ENCODE results near the gene GABBR1. TPM values are rescaled to one million over a fixed set of nuclear protein-coding genes. Genes with fewer than 3 reads are reported as not detected.
A peak's percentile ranks its signal among the peaks of the same experiment; 100 is the strongest.

GABBR1 gene
- total RNA-seq, 1 donor from 2014 or later = 6.3 TPM

GRCh38 chr6:29629571-29629970, 3.4 kb downstream of the GABBR1 start:
- H3K27me3 ChIP-seq (ENCODE audit: control insufficient read depth, insufficient read depth, low read length) = no peaks in the 10 kb centered on the region
- no peak overlapping the region for H3K4me3 ChIP-seq (ENCODE audit: low read depth, low read length)
- FAIRE-seq (no peak), DNase-seq (ENCODE audit: low read depth) (no peak)
- no peaks in the 10 kb centered on the region for H3K36me3 ChIP-seq (ENCODE audit: control insufficient read depth, insufficient read depth, low read length)
- no peak for TF ChIP-seq CTCF (IDR thresholded peaks at IDR 0.05; ENCODE audit: insufficient read depth, low read length, severe bottlenecking)

- TF ChIP-seq CTCF (IDR thresholded peaks at IDR 0.05; ENCODE audit: insufficient read depth, low read length, severe bottlenecking) = peak; percentile 88
- H3K4me3 ChIP-seq (ENCODE audit: low read depth, low read length) = peak overlapping the region; percentile 58
- H3K27me3 ChIP-seq (ENCODE audit: control insufficient read depth, insufficient read depth, low read length) = no peaks in the 10 kb centered on the region
- peak; percentile 60 for DNase-seq (ENCODE audit: low read depth)
- no peak for FAIRE-seq
- no peaks in the 10 kb centered on the region for H3K36me3 ChIP-seq (ENCODE audit: control insufficient read depth, insufficient read depth, low read length)
Observed at GRCh38 chr6:29628419-29629281, 4.3 kb downstream of the GABBR1 start.

- Histone ChIP-seq H3K36me3 (ENCODE audit: control insufficient read depth, insufficient read depth, low read length) (peaks cover 1% of the 10 kb centered on the region), H3K27me3 (ENCODE audit: control insufficient read depth, insufficient read depth, low read length) (no peaks in the 10 kb centered on the region), H3K4me3 (ENCODE audit: low read depth, low read length) (peak overlapping the region; percentile 58)
- FAIRE-seq (no peak), DNase-seq (ENCODE audit: low read depth) (peak; percentile 20)
- TF ChIP-seq CTCF (IDR thresholded peaks at IDR 0.05; ENCODE audit: insufficient read depth, low read length, severe bottlenecking) = no peak
Observed at GRCh38 chr6:29627755-29628418, 5.1 kb downstream of the GABBR1 start.

GRCh38 chr6:29626948-29627754, 5.8 kb downstream of the GABBR1 start:
- Histone ChIP-seq H3K27me3 (ENCODE audit: control insufficient read depth, insufficient read depth, low read length) (no peaks in the 10 kb centered on the region), H3K36me3 (ENCODE audit: control insufficient read depth, insufficient read depth, low read length) (peaks cover 1% of the 10 kb centered on the region), H3K4me3 (ENCODE audit: low read depth, low read length) (no peak overlapping the region)
- TF ChIP-seq CTCF (IDR thresholded peaks at IDR 0.05; ENCODE audit: insufficient read depth, low read length, severe bottlenecking) = no peak
- DNase-seq (ENCODE audit: low read depth) = no peak
- FAIRE-seq = no peak

GRCh38 chr6:29625337-29625930, 7.5 kb downstream of the GABBR1 start:
- no peak overlapping the region for H3K4me3 ChIP-seq (ENCODE audit: low read depth, low read length)
- no peak for FAIRE-seq
- DNase-seq (ENCODE audit: low read depth) = no peak
- no peak for TF ChIP-seq CTCF (IDR thresholded peaks at IDR 0.05; ENCODE audit: insufficient read depth, low read length, severe bottlenecking)
- peaks cover 2% of the 10 kb centered on the region for H3K36me3 ChIP-seq (ENCODE audit: control insufficient read depth, insufficient read depth, low read length)
- H3K27me3 ChIP-seq (ENCODE audit: control insufficient read depth, insufficient read depth, low read length) = no peaks in the 10 kb centered on the region
